GM12892 (cell line): ENCODE measurements around the gene TNFRSF1A.

Experiments
- POLR2A ChIP-seq: IDR thresholded peaks from 2 replicates; pipeline ENCODE4 v1.6.1; 2011; ENCODE audit warnings: low read depth, low read length, control low read depth
- POLR2AphosphoS5 ChIP-seq: IDR thresholded peaks from 2 replicates; pipeline ENCODE4 v1.6.1; 2011; ENCODE audit warnings: low read depth, low read length, control low read depth

DNA sequence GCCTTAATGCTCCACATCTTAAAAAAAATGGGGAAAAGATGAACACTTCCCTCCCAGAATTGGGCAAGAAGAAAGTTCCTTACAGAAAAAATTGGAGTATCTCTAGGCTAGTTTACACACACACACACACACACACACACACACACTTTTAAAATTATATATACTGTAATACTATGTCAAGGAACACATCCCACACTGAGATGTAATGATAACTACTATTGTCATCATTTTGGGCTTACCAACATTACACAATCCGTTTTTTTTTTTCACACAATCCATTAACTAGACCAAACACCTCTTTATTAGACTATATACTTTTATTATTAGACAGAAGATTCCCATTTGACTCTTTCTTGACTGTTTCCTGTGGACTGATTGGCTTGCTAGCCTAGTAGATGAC, 44.6 kb upstream of the TNFRSF1A start:
- TF ChIP-seq POLR2AphosphoS5 (no peak), POLR2A (no peak)
